Measurements from ENCODE around the gene SUN3.

Gene SUN3

DNA sequence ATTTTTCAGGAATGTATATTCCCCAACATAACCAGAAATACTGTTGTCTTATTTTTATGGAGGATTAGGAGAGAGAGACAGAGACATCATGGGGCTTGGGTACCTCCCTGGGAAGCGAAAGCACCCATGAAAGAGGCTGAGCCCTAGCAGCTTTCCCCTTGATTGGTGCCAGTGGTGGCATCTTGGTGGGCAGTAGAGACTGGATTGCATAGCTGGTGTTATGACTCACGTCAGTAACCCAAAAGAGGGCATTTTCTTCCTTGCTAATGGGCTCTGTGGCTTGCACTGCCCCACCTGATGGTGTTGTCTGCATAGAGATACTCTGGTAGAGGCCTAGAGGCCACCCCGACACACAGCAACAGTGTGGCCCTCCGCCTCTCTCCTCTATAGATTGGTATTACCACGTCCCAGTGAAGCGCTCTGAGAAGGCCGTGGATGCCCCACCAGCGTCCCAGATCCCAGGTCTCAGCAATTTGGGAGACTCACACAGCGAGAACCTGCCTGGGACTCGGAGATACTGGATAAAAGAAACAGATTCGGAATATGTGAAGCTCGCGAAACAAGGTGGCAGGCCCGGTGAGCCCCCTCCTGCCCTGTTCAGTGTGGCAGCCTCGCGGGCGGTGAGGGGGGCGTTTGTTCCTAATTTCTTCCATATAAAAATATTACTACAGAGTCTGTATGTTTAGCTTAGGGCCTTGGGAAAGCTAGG lies 12.2 kb upstream of the SUN3 start:
- Mint-ChIP-seq H3K27me3 (ENCODE audit: low read depth) (peaks cover 45% of the 10 kb centered on the region), H3K36me3 (ENCODE audit: low read depth) (no peaks in the 10 kb centered on the region), H3K9me3 (no peaks in the 10 kb centered on the region), H3K4me1 (peaks cover 15% of the 10 kb centered on the region), H3K4me3 (no peak overlapping the region), H3K27ac (no peak overlapping the region)
- TF ChIP-seq, protein P1, sequence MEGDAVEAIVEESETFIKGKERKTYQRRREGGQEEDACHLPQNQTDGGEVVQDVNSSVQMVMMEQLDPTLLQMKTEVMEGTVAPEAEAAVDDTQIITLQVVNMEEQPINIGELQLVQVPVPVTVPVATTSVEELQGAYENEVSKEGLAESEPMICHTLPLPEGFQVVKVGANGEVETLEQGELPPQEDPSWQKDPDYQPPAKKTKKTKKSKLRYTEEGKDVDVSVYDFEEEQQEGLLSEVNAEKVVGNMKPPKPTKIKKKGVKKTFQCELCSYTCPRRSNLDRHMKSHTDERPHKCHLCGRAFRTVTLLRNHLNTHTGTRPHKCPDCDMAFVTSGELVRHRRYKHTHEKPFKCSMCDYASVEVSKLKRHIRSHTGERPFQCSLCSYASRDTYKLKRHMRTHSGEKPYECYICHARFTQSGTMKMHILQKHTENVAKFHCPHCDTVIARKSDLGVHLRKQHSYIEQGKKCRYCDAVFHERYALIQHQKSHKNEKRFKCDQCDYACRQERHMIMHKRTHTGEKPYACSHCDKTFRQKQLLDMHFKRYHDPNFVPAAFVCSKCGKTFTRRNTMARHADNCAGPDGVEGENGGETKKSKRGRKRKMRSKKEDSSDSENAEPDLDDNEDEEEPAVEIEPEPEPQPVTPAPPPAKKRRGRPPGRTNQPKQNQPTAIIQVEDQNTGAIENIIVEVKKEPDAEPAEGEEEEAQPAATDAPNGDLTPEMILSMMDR (IDR thresholded peaks at IDR 0.05; ENCODE audit: unreplicated experiment in 3 of 3) = no peak

DNA sequence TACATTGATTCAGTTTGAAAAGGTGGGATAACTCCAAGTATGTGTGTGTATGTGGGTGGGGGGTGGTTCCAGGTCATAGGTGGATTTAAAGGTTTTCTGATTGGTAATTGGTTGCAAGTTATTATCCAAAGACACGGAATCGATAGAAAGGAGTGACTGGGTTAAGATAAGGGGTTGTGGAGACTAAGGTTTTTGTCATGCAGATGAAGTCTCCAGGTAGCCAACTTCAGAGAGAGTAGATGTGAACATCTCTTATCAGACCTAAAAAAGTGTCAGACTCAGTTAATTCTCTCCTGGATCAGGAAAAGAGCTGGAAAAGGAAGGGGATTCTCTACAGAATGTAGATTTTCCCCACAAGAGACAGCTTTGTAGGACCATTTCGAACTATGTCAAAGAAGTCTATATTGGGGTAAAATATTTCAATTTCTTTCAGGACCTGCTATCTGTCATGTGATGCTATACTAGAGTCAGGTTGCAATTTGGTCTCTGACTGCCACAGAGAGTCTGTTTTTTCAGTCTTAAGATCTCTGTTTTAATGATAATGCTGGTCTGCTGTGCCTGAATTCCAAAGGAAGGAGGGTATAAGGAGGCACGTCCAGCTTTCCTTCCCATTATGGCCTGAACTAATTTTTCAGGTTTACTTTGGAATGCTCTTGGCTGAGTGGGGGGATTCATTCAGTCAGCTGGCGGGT lies 10.1 kb upstream of the SUN3 start:
- Mint-ChIP-seq H3K9me3 (no peaks in the 10 kb centered on the region), H3K4me1 (peaks cover 19% of the 10 kb centered on the region), H3K4me3 (no peak overlapping the region), H3K27ac (no peak overlapping the region), H3K27me3 (ENCODE audit: low read depth) (peaks cover 56% of the 10 kb centered on the region), H3K36me3 (ENCODE audit: low read depth) (no peaks in the 10 kb centered on the region)
- TF ChIP-seq, protein P1 (IDR thresholded peaks at IDR 0.05; ENCODE audit: unreplicated experiment in 3 of 3) = no peak

DNA sequence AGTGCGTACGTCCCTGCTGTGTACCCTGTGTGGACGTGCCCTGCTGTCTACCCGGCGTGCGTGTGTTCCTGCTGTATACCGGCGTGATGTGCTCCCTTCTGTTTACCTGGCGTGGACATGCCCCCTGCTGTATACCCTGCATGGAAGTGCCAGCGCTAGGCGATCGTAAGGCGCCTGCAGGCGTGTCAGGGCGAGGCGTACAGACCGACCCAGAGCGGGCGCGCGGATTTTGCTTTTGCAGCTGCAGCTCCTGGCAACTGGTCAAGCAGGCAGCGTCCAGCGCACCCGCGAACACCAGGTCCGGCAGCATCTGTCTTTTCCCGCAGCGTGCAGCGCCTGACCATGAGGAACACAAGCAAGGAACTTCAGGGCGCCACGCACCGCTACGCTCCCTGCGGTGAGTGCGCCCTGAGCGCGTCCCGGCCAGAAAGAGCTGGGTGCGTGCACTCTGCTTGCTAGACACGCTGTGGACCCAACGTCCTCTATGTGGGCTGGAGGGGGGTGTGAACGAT lies 7.1 kb upstream of the SUN3 start:
- Mint-ChIP-seq H3K4me3 (peak overlapping the region; percentile 88 to 90 (median 90)), H3K9me3 (no peaks in the 10 kb centered on the region), H3K27ac (no peak overlapping the region), H3K4me1 (peaks cover 19% of the 10 kb centered on the region), H3K36me3 (ENCODE audit: low read depth) (no peaks in the 10 kb centered on the region), H3K27me3 (ENCODE audit: low read depth) (peaks cover 78% of the 10 kb centered on the region)
- TF ChIP-seq, protein P1 (IDR thresholded peaks at IDR 0.05; ENCODE audit: unreplicated experiment in 3 of 3) = no peak

DNA sequence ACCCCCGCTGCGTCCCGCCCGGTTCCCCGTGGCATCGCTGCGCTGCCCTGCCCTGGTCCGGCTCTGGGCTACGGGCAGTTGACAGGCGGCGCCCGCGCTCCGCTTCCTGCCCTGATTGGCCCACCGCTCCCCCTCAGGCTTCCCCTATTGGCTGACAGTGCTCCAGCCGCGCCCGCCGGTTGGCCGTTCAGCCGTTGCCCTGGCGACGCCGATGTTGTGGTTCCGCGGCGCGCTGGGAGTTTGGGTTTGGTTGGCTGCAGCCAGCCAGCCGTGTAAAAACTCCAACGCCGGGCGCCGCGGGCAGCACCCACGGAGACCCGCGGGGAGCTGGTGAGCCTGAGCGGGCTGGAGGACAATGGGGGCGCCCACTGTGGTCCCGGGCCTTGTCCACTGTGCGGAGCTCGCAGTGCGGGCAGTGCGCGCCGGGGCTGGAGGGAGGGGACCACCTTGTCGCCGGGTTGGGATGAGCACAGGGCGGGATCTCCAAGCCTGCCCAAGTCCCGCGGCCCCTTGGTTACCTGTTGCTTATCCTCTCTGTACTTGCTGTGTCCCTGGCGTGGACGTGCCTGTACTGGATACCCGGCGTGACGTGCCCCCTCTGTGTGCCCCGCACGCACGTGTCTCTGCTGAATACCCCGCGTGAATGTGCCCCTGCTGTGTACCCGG lies 6.5 kb upstream of the SUN3 start, which contains the start of gene C7orf57:
TSS of gene C7orf57 (plus strand) at position 243 of the 666 bp plus-strand sequence. CDS start 766 bp downstream, outside the sequence.
- Mint-ChIP-seq H3K27ac (no peak within 1 kb of the TSS), H3K27me3 (ENCODE audit: low read depth) (peaks cover 79% of the 10 kb centered on the region), H3K36me3 (ENCODE audit: low read depth) (no peaks in the 10 kb centered on the region), H3K4me1 (peaks cover 19% of the 10 kb centered on the region), H3K9me3 (no peaks in the 10 kb centered on the region), H3K4me3 (peak within 1 kb of the TSS; percentile 88 to 90 (median 90))
- TF ChIP-seq, protein P1 (IDR thresholded peaks at IDR 0.05; ENCODE audit: unreplicated experiment in 3 of 3) = no peak

DNA sequence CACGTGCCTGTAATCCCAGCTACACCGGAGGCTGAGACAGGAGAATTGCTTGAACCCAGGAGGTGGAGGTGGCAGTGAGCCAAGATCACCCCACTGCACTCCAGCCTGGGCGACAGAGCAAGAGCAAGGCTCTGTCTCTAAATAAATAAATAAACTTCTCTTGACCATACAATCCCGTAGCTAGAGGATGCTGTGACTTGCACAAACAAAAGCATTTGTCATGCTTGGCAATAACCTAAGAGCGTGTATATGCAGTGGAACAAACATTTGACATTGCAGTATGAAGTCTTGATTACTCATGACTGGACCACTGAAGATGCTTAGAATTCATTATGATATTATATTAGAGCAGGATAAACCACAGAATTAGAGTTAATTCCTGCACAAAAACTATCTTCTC lies 5.0 kb upstream of the SUN3 start:
- no peaks in the 10 kb centered on the region for H3K9me3 Mint-ChIP-seq
- H3K4me3 Mint-ChIP-seq = no peak overlapping the region
- no peaks in the 10 kb centered on the region for H3K36me3 Mint-ChIP-seq (ENCODE audit: low read depth)
- H3K4me1 Mint-ChIP-seq = peaks cover 19% of the 10 kb centered on the region
- H3K27me3 Mint-ChIP-seq (ENCODE audit: low read depth) = peaks cover 85% of the 10 kb centered on the region
- no peak overlapping the region for H3K27ac Mint-ChIP-seq
- TF ChIP-seq, protein P1 (IDR thresholded peaks at IDR 0.05; ENCODE audit: unreplicated experiment in 3 of 3) = no peak

Data from nephron (organoid).